Measurements from ENCODE around the gene BLOC1S4. TPM values are rescaled to one million over a fixed set of nuclear protein-coding genes. Genes with fewer than 3 reads are reported as not detected.

BLOC1S4 gene
- total RNA-seq, 2 donors from 2014 or later = 18.8 to 26.5 TPM

- Histone ChIP-seq H3K9me3 (ENCODE audit: control insufficient read depth, low read length) (no peaks in the 10 kb centered on the region), H3K27me3 (ENCODE audit: control insufficient read depth, insufficient read depth, low read length, poor library complexity, severe bottlenecking) (peaks cover 5% of the 10 kb centered on the region), H3K4me1 (ENCODE audit: control insufficient read depth, insufficient read depth, low read length) (no peaks in the 10 kb centered on the region), H3K27ac (ENCODE audit: low read depth, low read length) (no peak overlapping the region), H3K36me3 (ENCODE audit: control insufficient read depth, insufficient read depth, low read length) (no peaks in the 10 kb centered on the region), H3K9ac (ENCODE audit: extremely low read depth, low read length, poor library complexity, severe bottlenecking) (no peak overlapping the region), H3K4me3 (ENCODE audit: low read length) (no peak overlapping the region)
- 87 to 89% methylated on average over 7 of the region's 7 CpGs for WGBS, 2 experiments (ENCODE audit: insufficient coverage in 1 of 2, insufficient read length in 1 of 2)
- Mint-ChIP-seq H3K4me1 (peaks cover 6% of the 10 kb centered on the region), H3K9me3 (no peaks in the 10 kb centered on the region), H3K27ac (no peak overlapping the region), H3K4me3 (no peak overlapping the region), H3K27me3 (ENCODE audit: insufficient read depth) (peaks cover 13% of the 10 kb centered on the region), H3K36me3 (ENCODE audit: low read depth) (no peaks in the 10 kb centered on the region)
- TF ChIP-seq, protein P1, sequence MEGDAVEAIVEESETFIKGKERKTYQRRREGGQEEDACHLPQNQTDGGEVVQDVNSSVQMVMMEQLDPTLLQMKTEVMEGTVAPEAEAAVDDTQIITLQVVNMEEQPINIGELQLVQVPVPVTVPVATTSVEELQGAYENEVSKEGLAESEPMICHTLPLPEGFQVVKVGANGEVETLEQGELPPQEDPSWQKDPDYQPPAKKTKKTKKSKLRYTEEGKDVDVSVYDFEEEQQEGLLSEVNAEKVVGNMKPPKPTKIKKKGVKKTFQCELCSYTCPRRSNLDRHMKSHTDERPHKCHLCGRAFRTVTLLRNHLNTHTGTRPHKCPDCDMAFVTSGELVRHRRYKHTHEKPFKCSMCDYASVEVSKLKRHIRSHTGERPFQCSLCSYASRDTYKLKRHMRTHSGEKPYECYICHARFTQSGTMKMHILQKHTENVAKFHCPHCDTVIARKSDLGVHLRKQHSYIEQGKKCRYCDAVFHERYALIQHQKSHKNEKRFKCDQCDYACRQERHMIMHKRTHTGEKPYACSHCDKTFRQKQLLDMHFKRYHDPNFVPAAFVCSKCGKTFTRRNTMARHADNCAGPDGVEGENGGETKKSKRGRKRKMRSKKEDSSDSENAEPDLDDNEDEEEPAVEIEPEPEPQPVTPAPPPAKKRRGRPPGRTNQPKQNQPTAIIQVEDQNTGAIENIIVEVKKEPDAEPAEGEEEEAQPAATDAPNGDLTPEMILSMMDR (conservative IDR thresholded peaks at IDR 0.05) = no peak
- DNase-seq = no peak
These were observed 3.1 kb downstream of the BLOC1S4 start for GRCh38 chr4:6718932-6719610.

- no peaks in the 10 kb centered on the region for H3K9me3 Mint-ChIP-seq
- no peak overlapping the region for H3K27ac Mint-ChIP-seq
- Histone ChIP-seq H3K36me3 (ENCODE audit: control insufficient read depth, insufficient read depth, low read length) (no peaks in the 10 kb centered on the region), H3K4me3 (ENCODE audit: low read length) (no peak overlapping the region), H3K4me1 (ENCODE audit: control insufficient read depth, insufficient read depth, low read length) (no peaks in the 10 kb centered on the region), H3K27ac (ENCODE audit: low read depth, low read length) (no peak overlapping the region), H3K9ac (ENCODE audit: extremely low read depth, low read length, poor library complexity, severe bottlenecking) (no peak overlapping the region), H3K27me3 (ENCODE audit: control insufficient read depth, insufficient read depth, low read length, poor library complexity, severe bottlenecking) (no peaks in the 10 kb centered on the region), H3K9me3 (ENCODE audit: control insufficient read depth, low read length) (no peaks in the 10 kb centered on the region)
- peaks cover 6% of the 10 kb centered on the region for H3K4me1 Mint-ChIP-seq
- H3K36me3 Mint-ChIP-seq (ENCODE audit: low read depth) = no peaks in the 10 kb centered on the region
- TF ChIP-seq, protein P1 (conservative IDR thresholded peaks at IDR 0.05) = no peak
- no peak overlapping the region for H3K4me3 Mint-ChIP-seq
- DNase-seq = no peak
- 79 to 91% methylated on average over 5 to 8 of the region's 8 CpGs for WGBS, 2 experiments (ENCODE audit: insufficient coverage in 1 of 2, insufficient read length in 1 of 2)
- peaks cover 7% of the 10 kb centered on the region for H3K27me3 Mint-ChIP-seq (ENCODE audit: insufficient read depth)
These were observed 3.7 kb downstream of the BLOC1S4 start for GRCh38 chr4:6719611-6720179.

- H3K9ac ChIP-seq (ENCODE audit: extremely low read depth, low read length, poor library complexity, severe bottlenecking) = no peak overlapping the region
These were observed 4.3 kb downstream of the BLOC1S4 start for GRCh38 chr4:6720202-6720699.

More at GRCh38 chr4:6720202-6720699, 4.3 kb downstream of the BLOC1S4 start:
- no peaks in the 10 kb centered on the region for H3K27me3 ChIP-seq (ENCODE audit: control insufficient read depth, insufficient read depth, low read length, poor library complexity, severe bottlenecking)
- peak; percentile 96 for DNase-seq
- no peak overlapping the region for H3K27ac ChIP-seq (ENCODE audit: low read depth, low read length)
- Mint-ChIP-seq H3K9me3 (no peaks in the 10 kb centered on the region), H3K27ac (no peak overlapping the region), H3K4me3 (no peak overlapping the region), H3K36me3 (ENCODE audit: low read depth) (no peaks in the 10 kb centered on the region), H3K4me1 (peaks cover 6% of the 10 kb centered on the region), H3K27me3 (ENCODE audit: insufficient read depth) (peaks cover 2% of the 10 kb centered on the region)
- H3K4me3 ChIP-seq (ENCODE audit: low read length) = no peak overlapping the region
- TF ChIP-seq, protein P1 (conservative IDR thresholded peaks at IDR 0.05) = peak; percentile 98
- H3K9me3 ChIP-seq (ENCODE audit: control insufficient read depth, low read length) = no peaks in the 10 kb centered on the region
- no peaks in the 10 kb centered on the region for H3K36me3 ChIP-seq (ENCODE audit: control insufficient read depth, insufficient read depth, low read length)
- WGBS, 2 experiments (ENCODE audit: insufficient coverage in 1 of 2, insufficient read length in 1 of 2) = 15 to 50% methylated on average over 2 to 14 of the region's 14 CpGs
- H3K4me1 ChIP-seq (ENCODE audit: control insufficient read depth, insufficient read depth, low read length) = no peaks in the 10 kb centered on the region

Measured in endodermal cell (in vitro differentiated cells).